SK-N-SH (cell line): ENCODE data around the gene CNTNAP2. TPM values are rescaled to one million over a fixed set of nuclear protein-coding genes. Genes with fewer than 3 reads are reported as not detected.
"Not testable (repeated sequence)": the region's sequence is repeated elsewhere in the genome, so short reads cannot be mapped to it uniquely, and the experiment has no call there.

Experiments
- CTCF ChIA-PET: fragments of 300-600, 350-600 bp; formaldehyde crosslinking; extraction: SDS; loops from one replicate; lab custom pipeline; 2021; lab: Yijun Ruan, JAX
- POLR2A ChIA-PET: fragments of 350-600 bp; sonication (Branson Sonifier 250); formaldehyde crosslinking; extraction: SDS; loops from one replicate; lab custom pipeline; 2020; ENCODE audit warnings: antibody characterized with exemption, inconsistent platforms; lab: Yijun Ruan, JAX
- DNase-seq: peaks from one replicate; pipeline ENCODE4 v3.0.0; 2012
- H2AFZ ChIP-seq: fragments of 200-600 bp; sonication (generic); 2 replicates; pipeline ENCODE4 v1.8.1; 2016; ENCODE audit warnings: antibody characterized with exemption, mild to moderate bottlenecking, low read depth
- H3F3A ChIP-seq: fragments of 200-600 bp; sonication (generic); replicated peaks from 2 replicates; pipeline ENCODE3; 2016; ENCODE audit warnings: antibody characterized with exemption, mild to moderate bottlenecking; ENCODE audit not compliant: insufficient read depth
- H3K27ac ChIP-seq, 2 experiments: fragments of 200-500 bp in 1 of 2; fragments of 200-600 bp in 1 of 2; sonication (Bioruptor generic) in 1 of 2; sonication (generic), shearing (Covaris generic) in 1 of 2; 2 replicates each; pipeline versions ENCODE4 v1.5.1 to v1.6.1; 2014 to 2016; ENCODE audit warnings: low read depth in 2 of 2, inconsistent platforms in 1 of 2, low read length in 1 of 2, mild to moderate bottlenecking in 1 of 2, mixed read lengths in 1 of 2
- H3K27me3 ChIP-seq: fragments of 200-600 bp; sonication (generic), shearing (Covaris generic); 2 replicates; pipeline ENCODE4 v1.6.1; 2016; ENCODE audit warnings: mixed run types; ENCODE audit not compliant: insufficient read depth
- H3K36me3 ChIP-seq, 2 experiments: fragments of 200-500 bp in 1 of 2; fragments of 200-600 bp in 1 of 2; sonication (Bioruptor generic) in 1 of 2; sonication (generic) in 1 of 2; replicated peaks in 1 of 2; 2 replicates each; pipeline versions ENCODE3 to v1.5.1; 2014 to 2016; ENCODE audit warnings: low read length in 1 of 2, mild to moderate bottlenecking in 1 of 2; ENCODE audit not compliant: insufficient read depth in 2 of 2, control insufficient read depth in 1 of 2
- H3K4me1 ChIP-seq, 2 experiments: fragments of 200-500 bp in 1 of 2; fragments of 200-600 bp in 1 of 2; sonication (Bioruptor generic) in 1 of 2; sonication (generic), shearing (Covaris generic) in 1 of 2; 2 replicates each; pipeline versions ENCODE4 v1.5.1 to v1.6.1; 2014 to 2016; ENCODE audit warnings: low read depth in 1 of 2, low read length in 1 of 2, mixed run types in 1 of 2; ENCODE audit not compliant: insufficient read depth in 2 of 2, control insufficient read depth in 1 of 2
- H3K4me2 ChIP-seq: fragments of 200-600 bp; sonication (generic), shearing (Covaris generic); 2 replicates; pipeline ENCODE4 v1.6.1; 2017; ENCODE audit warnings: mixed run types
- H3K4me3 ChIP-seq, 2 experiments: fragments of 200-500 bp in 1 of 2; fragments of 200-600 bp in 1 of 2; sonication (Bioruptor generic) in 1 of 2; sonication (generic), shearing (Covaris generic) in 1 of 2; 2 replicates each; pipeline versions ENCODE4 v1.5.1 to v1.8.1; 2014 to 2016; ENCODE audit warnings: low read depth in 2 of 2, inconsistent platforms in 1 of 2, low read length in 1 of 2, mild to moderate bottlenecking in 1 of 2, mixed read lengths in 1 of 2, moderate library complexity in 1 of 2
- H3K79me2 ChIP-seq: fragments of 200-600 bp; sonication (generic); 2 replicates; pipeline ENCODE4 v1.8.1; 2017; ENCODE audit warnings: mild to moderate bottlenecking; ENCODE audit not compliant: insufficient read depth
- H3K9ac ChIP-seq: fragments of 200-600 bp; sonication (generic); 2 replicates; pipeline ENCODE4 v1.6.1; 2017; ENCODE audit warnings: mixed run types
- H3K9me2 ChIP-seq: fragments of 200-600 bp; sonication (generic); 2 replicates; pipeline ENCODE4 v1.6.1; 2017; ENCODE audit warnings: mixed run types
- H3K9me3 ChIP-seq: fragments of 200-600 bp; sonication (generic); 2 replicates; pipeline ENCODE4 v1.6.1; 2017; ENCODE audit warnings: mixed run types, mild to moderate bottlenecking, moderate library complexity
- H4K20me1 ChIP-seq: fragments of 200-600 bp; sonication (generic); 2 replicates; pipeline ENCODE4 v1.6.1; 2017; ENCODE audit warnings: mild to moderate bottlenecking, mixed run types; ENCODE audit not compliant: insufficient read depth
- CHD2 ChIP-seq: fragments of 150-350 bp; IDR thresholded peaks from 2 replicates; pipeline ENCODE4 v1.6.1; 2018; ENCODE audit warnings: low read length; ENCODE audit not compliant: partially characterized antibody
- FOXM1 ChIP-seq: IDR thresholded peaks from 2 replicates; pipeline ENCODE4 v1.4.0; 2012; ENCODE audit warnings: low read depth, mild to moderate bottlenecking
- GATA2 ChIP-seq: sonication (generic); formaldehyde crosslinking; IDR thresholded peaks from 2 replicates; pipeline ENCODE4 v1.5.0; 2020; ENCODE audit warnings: mild to moderate bottlenecking, missing genetic modification reagents
- JUND ChIP-seq: IDR thresholded peaks from 2 replicates; pipeline ENCODE4 v1.4.0; 2012
- MXI1 ChIP-seq: IDR thresholded peaks from 2 replicates; pipeline ENCODE4 v1.6.1; 2012; ENCODE audit warnings: mild to moderate bottlenecking, low read depth, low read length, improper control_type of control experiment
- RCOR1 ChIP-seq: fragments of 150-350 bp; IDR thresholded peaks from 2 replicates; pipeline ENCODE4 v1.6.1; 2017; ENCODE audit warnings: antibody characterized with exemption, low read length
- RFX5 ChIP-seq: IDR thresholded peaks from 2 replicates; pipeline ENCODE4 v1.6.1; 2012; ENCODE audit warnings: mild to moderate bottlenecking, improper control_type of control experiment, low read length
- SIN3A ChIP-seq: IDR thresholded peaks from 2 replicates; pipeline ENCODE4 v1.6.1; 2012; ENCODE audit warnings: low read depth, mild to moderate bottlenecking, low read length, moderate library complexity, borderline replicate concordance
- YY1 ChIP-seq: IDR thresholded peaks from 2 replicates; pipeline ENCODE4 v1.4.0; 2012; ENCODE audit warnings: low read depth, mild to moderate bottlenecking
- WGBS: methylation state at CpG from one replicate; pipeline ENCODE4 v1.1.6; 2017; ENCODE audit warnings: low lambda C conversion rate; 5-methylcytosine and 5-hydroxymethylcytosine counted together
- polyA plus RNA-seq, 3 experiments: library from polyadenylated mRNA; depleted of rRNA; stranded (reverse); fragments of >200 nt; gene quantifications; 2 replicates each; pipeline ENCODE4 v1.2.3, GENCODE V29; 2012
- TF ChIP-seq, protein P1 (sequence below): IDR thresholded peaks from 2 replicates; pipeline ENCODE4 v1.4.0; 2012; ENCODE audit warnings: low read depth, borderline replicate concordance
- TF ChIP-seq, protein P2 (sequence below): IDR thresholded peaks from 2 replicates; pipeline ENCODE4 v1.4.0; 2012; ENCODE audit warnings: low read depth, borderline replicate concordance
- TF ChIP-seq, protein P3 (sequence below): IDR thresholded peaks from 2 replicates; pipeline ENCODE4 v1.6.1; 2012; ENCODE audit warnings: mild to moderate bottlenecking, low read depth, low read length, moderate library complexity

Gene CNTNAP2
- polyA plus RNA-seq, 1 of the 3 experiments (the other 2 are of a cell fraction): 3.4 TPM

DNA sequence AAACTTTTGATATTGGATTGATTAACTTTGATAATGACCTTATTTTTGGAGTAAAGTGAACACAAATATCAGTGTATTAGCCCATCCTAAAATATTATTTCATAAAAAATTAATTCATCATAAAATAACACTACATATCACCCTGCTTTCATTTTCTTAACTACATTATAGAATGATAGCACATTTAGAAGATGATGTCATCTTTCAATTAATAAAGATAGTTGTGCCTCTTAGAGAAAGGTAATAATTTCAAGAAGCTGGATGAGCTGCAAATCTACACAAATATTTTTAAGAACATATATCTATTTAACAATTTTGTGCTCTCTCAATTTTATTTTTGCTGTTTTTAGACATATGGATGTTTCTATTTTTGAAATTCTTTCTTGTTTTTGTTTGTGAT lies 126.1 kb downstream of the CNTNAP2 start (continued):
- TF ChIP-seq, protein P1, sequence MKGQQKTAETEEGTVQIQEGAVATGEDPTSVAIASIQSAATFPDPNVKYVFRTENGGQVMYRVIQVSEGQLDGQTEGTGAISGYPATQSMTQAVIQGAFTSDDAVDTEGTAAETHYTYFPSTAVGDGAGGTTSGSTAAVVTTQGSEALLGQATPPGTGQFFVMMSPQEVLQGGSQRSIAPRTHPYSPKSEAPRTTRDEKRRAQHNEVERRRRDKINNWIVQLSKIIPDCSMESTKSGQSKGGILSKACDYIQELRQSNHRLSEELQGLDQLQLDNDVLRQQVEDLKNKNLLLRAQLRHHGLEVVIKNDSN: no peak
- TF ChIP-seq, protein P2, sequence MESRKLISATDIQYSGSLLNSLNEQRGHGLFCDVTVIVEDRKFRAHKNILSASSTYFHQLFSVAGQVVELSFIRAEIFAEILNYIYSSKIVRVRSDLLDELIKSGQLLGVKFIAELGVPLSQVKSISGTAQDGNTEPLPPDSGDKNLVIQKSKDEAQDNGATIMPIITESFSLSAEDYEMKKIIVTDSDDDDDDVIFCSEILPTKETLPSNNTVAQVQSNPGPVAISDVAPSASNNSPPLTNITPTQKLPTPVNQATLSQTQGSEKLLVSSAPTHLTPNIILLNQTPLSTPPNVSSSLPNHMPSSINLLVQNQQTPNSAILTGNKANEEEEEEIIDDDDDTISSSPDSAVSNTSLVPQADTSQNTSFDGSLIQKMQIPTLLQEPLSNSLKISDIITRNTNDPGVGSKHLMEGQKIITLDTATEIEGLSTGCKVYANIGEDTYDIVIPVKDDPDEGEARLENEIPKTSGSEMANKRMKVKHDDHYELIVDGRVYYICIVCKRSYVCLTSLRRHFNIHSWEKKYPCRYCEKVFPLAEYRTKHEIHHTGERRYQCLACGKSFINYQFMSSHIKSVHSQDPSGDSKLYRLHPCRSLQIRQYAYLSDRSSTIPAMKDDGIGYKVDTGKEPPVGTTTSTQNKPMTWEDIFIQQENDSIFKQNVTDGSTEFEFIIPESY: no peak
- no peak for TF ChIP-seq RFX5
- TF ChIP-seq, all 33 proteins: peak for 0

DNA sequence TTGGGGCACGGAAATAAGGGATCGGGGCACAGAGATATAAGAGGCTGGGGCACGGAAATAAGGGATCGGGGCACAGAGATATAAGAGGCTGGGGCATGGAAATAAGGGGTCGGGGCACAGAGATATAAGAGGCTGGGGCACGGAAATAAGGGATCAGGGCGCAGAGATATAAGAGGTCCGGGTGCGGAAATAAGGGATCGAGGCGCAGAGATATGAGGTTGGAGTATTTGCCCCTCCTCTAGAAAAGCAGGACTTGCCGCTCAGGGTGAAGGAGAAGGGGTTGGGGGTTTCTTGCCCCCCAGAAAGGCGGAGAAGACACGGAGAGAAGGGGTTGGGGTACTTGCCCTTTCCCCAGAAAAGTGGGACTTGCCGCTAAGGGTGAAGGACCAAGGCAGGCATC lies 131.4 kb downstream of the CNTNAP2 start:
- DNase-seq, H3K36me3 ChIP-seq, H3K4me2 ChIP-seq, H3F3A ChIP-seq, H2AFZ ChIP-seq, H3K9me3 ChIP-seq, POLR2A ChIA-PET, H4K20me1 ChIP-seq, H3K4me3 ChIP-seq, H3K27me3 ChIP-seq, H3K9ac ChIP-seq, H3K27ac ChIP-seq, H3K9me2 ChIP-seq, H3K4me1 ChIP-seq, CTCF ChIA-PET, H3K79me2 ChIP-seq: not testable (repeated sequence)
- WGBS: 66% methylated on average over 15 of the region's 15 CpGs

- POLR2A ChIA-PET, H3K4me1 ChIP-seq, H3F3A ChIP-seq, H3K9me3 ChIP-seq, CTCF ChIA-PET, H3K36me3 ChIP-seq, H3K27ac ChIP-seq, H3K79me2 ChIP-seq, H3K27me3 ChIP-seq, H3K4me3 ChIP-seq, H2AFZ ChIP-seq, H3K4me2 ChIP-seq, H3K9ac ChIP-seq, DNase-seq, H3K9me2 ChIP-seq, H4K20me1 ChIP-seq: not testable (repeated sequence)
- 48% methylated on average over 7 of the region's 7 CpGs for WGBS
Observed at GRCh38 chr7:146248744-146249143, 132.1 kb downstream of the CNTNAP2 start.

DNA sequence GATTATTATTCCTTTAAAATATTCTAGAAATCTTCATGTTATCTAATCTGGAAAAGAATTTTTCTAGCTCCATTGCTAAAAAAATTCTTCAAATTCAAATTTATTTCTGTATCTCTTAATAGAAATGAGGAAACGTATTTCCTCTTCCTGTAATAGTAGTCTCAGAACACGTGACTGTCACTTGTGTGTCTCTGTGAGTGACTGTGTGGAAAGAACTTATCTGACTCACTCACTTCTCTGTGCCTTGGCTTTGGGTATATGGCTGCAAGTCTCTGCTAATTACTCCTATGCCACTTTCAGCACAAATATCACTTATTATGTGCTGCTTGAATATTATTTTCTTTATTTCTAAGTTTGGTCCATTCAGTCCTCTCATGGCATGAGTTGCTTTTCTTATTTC lies 132.7 kb downstream of the CNTNAP2 start:
- H3K9me2 ChIP-seq: no peaks in the 10 kb centered on the region
- no peak overlapping the region for H3K9ac ChIP-seq
- H3K27me3 ChIP-seq: no peaks in the 10 kb centered on the region
- H2AFZ ChIP-seq: no peak overlapping the region
- WGBS: 10% methylated on average over 2 of the region's 2 CpGs
- POLR2A ChIA-PET: no interaction called here
- no peak overlapping the region for H3K4me2 ChIP-seq
- no peaks in the 10 kb centered on the region for H3K4me1 ChIP-seq
- no peak for DNase-seq
- no peaks in the 10 kb centered on the region for H3F3A ChIP-seq
- H3K27ac ChIP-seq: no peak overlapping the region
- H3K4me3 ChIP-seq: no peak overlapping the region
- H4K20me1 ChIP-seq: no peaks in the 10 kb centered on the region
- H3K36me3 ChIP-seq: no peaks in the 10 kb centered on the region
- no peaks in the 10 kb centered on the region for H3K9me3 ChIP-seq
- CTCF ChIA-PET: no interaction called here
- H3K79me2 ChIP-seq: no peaks in the 10 kb centered on the region
- TF ChIP-seq, protein P2: no peak
- no peak for TF ChIP-seq JUND
- TF ChIP-seq CHD2: no peak
- TF ChIP-seq SIN3A: no peak
- TF ChIP-seq MXI1: no peak
- TF ChIP-seq YY1: no peak
- no peak for TF ChIP-seq RCOR1
- TF ChIP-seq, protein P3, sequence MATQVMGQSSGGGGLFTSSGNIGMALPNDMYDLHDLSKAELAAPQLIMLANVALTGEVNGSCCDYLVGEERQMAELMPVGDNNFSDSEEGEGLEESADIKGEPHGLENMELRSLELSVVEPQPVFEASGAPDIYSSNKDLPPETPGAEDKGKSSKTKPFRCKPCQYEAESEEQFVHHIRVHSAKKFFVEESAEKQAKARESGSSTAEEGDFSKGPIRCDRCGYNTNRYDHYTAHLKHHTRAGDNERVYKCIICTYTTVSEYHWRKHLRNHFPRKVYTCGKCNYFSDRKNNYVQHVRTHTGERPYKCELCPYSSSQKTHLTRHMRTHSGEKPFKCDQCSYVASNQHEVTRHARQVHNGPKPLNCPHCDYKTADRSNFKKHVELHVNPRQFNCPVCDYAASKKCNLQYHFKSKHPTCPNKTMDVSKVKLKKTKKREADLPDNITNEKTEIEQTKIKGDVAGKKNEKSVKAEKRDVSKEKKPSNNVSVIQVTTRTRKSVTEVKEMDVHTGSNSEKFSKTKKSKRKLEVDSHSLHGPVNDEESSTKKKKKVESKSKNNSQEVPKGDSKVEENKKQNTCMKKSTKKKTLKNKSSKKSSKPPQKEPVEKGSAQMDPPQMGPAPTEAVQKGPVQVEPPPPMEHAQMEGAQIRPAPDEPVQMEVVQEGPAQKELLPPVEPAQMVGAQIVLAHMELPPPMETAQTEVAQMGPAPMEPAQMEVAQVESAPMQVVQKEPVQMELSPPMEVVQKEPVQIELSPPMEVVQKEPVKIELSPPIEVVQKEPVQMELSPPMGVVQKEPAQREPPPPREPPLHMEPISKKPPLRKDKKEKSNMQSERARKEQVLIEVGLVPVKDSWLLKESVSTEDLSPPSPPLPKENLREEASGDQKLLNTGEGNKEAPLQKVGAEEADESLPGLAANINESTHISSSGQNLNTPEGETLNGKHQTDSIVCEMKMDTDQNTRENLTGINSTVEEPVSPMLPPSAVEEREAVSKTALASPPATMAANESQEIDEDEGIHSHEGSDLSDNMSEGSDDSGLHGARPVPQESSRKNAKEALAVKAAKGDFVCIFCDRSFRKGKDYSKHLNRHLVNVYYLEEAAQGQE: no peak
- TF ChIP-seq FOXM1: no peak
- TF ChIP-seq GATA2: no peak
